A673 (cell line): ENCODE measurements around the gene ZNF212. TPM values are rescaled to one million over a fixed set of nuclear protein-coding genes. Genes with fewer than 3 reads are reported as not detected.

Source experiments
- BruUV-seq: library from RNA; stranded (reverse); fragments of 400-500 nt; replicated peaks from 2 replicates; lab custom pipeline; 2021; lab: Mats Ljungman, UMichigan
- CTCF ChIA-PET: fragments of 300-600 bp; sonication (Branson Sonifier 250); formaldehyde crosslinking; loops from one replicate; lab custom pipeline; 2022; ENCODE audit warnings: antibody characterized with exemption; lab: Charles Lee
- POLR2A ChIA-PET: fragments of 300-600 bp; sonication (Branson Sonifier 250); formaldehyde crosslinking; loops from one replicate; lab custom pipeline; 2022; ENCODE audit warnings: antibody characterized with exemption; ENCODE audit not compliant: low non-redundant PET; lab: Charles Lee
- DNase-seq: peaks from one replicate; pipeline ENCODE4 v3.0.0-alpha.2; 2015; ENCODE audit warnings: low spot score
- H3K27ac ChIP-seq: fragments of 200-600 bp; sonication (generic); 2 replicates; pipeline ENCODE4 v1.5.1; 2016; ENCODE audit warnings: mixed run types, low read depth, mild to moderate bottlenecking, mixed read lengths, antibody characterized with exemption, low read length; ENCODE audit not compliant: poor library complexity, severe bottlenecking
- H3K27me3 ChIP-seq: fragments of 200-600 bp; sonication (generic); replicated peaks from 2 replicates; pipeline ENCODE4 v1.6.1; 2017; ENCODE audit warnings: mixed run types, low read depth, mild to moderate bottlenecking, mixed read lengths, antibody characterized with exemption, low read length; ENCODE audit not compliant: insufficient read depth, poor library complexity
- H3K36me3 ChIP-seq: fragments of 200-600 bp; sonication (generic); 2 replicates; pipeline ENCODE4 v1.6.1; 2016; ENCODE audit warnings: mixed run types, mild to moderate bottlenecking, mixed read lengths, antibody characterized with exemption, low read length; ENCODE audit not compliant: insufficient read depth, poor library complexity, severe bottlenecking
- H3K4me1 ChIP-seq: fragments of 200-600 bp; sonication (generic); 2 replicates; pipeline ENCODE4 v1.6.1; 2017; ENCODE audit warnings: mixed run types, mild to moderate bottlenecking, mixed read lengths, antibody characterized with exemption, low read length; ENCODE audit not compliant: insufficient read depth, poor library complexity, severe bottlenecking
- H3K4me3 ChIP-seq: fragments of 200-600 bp; sonication (generic); 2 replicates; pipeline ENCODE4 v1.5.1; 2016; ENCODE audit warnings: low read depth, mixed run types, mild to moderate bottlenecking, mixed read lengths, low read length; ENCODE audit not compliant: poor library complexity, severe bottlenecking
- H3K9me3 ChIP-seq: fragments of 200-600 bp; sonication (generic); 2 replicates; pipeline ENCODE4 v1.6.1; 2016; ENCODE audit warnings: mixed run types, low read depth, mild to moderate bottlenecking, mixed read lengths, antibody characterized with exemption, low read length; ENCODE audit not compliant: poor library complexity, severe bottlenecking
- EZH2 ChIP-seq: fragments of 200-600 bp; sonication (generic); IDR thresholded peaks from 2 replicates; pipeline ENCODE4 v1.6.1; 2017; ENCODE audit warnings: borderline replicate concordance, low read depth, mild to moderate bottlenecking, mixed read lengths, antibody characterized with exemption, low read length; ENCODE audit not compliant: poor library complexity, severe bottlenecking
- intact Hi-C: fragments of 100-400 bp; cut with micrococcal nuclease; formaldehyde crosslinking; loops from one replicate; pipeline ENCODE4 v1.10.0; 2022; ENCODE audit not compliant: unreplicated experiment
- total RNA-seq: library from RNA; stranded (reverse); gene quantifications from 2 replicates; pipeline ENCODE4 v1.2.3, GENCODE V29; 2021
- TF ChIP-seq, protein P1 (sequence below): fragments of 300-800, 200-600 bp; sonication (generic); conservative IDR thresholded peaks from 2 replicates; pipeline ENCODE4 v1.5.1; 2017; ENCODE audit warnings: low read depth, mild to moderate bottlenecking, antibody characterized with exemption, low read length, moderate library complexity, mixed read lengths

The ZNF212 gene
- total RNA-seq, 1 experiment from 2014 or later: 12.3 TPM

DNA sequence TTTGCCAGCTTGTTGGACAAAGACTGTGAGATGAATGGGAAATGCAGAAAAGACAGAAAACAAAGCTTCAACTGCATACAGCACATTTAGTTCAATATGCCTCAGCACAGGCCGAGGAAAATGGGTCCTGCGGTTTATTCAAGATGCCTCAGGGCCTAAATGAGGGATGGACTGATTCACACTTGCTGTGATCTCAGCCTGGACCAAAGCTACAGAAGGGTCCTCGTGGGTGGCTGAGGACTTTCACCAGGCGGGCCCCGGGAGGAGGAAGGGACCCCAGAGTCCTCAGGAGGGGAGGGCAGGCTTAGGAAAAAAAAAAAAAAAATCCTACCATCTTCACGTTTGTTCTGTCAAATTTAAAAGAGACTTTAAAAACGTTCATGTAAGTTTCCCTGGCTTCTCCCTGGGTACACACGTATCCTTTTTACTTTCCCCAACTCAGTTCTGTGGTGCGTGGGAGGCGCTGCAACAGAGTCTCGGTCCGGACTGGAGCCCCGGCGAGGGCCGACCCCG lies 21.9 kb downstream of the ZNF212 start:
- peak overlapping the region; percentile 59 for H3K4me3 ChIP-seq
- peaks cover 3% of the 10 kb centered on the region for H3K36me3 ChIP-seq
- intact Hi-C loops: loop anchor here (10.0 kb wide), 1 partner anchor 363 kb away; no protein-coding TSS in a partner anchor
- TF ChIP-seq, protein P1, sequence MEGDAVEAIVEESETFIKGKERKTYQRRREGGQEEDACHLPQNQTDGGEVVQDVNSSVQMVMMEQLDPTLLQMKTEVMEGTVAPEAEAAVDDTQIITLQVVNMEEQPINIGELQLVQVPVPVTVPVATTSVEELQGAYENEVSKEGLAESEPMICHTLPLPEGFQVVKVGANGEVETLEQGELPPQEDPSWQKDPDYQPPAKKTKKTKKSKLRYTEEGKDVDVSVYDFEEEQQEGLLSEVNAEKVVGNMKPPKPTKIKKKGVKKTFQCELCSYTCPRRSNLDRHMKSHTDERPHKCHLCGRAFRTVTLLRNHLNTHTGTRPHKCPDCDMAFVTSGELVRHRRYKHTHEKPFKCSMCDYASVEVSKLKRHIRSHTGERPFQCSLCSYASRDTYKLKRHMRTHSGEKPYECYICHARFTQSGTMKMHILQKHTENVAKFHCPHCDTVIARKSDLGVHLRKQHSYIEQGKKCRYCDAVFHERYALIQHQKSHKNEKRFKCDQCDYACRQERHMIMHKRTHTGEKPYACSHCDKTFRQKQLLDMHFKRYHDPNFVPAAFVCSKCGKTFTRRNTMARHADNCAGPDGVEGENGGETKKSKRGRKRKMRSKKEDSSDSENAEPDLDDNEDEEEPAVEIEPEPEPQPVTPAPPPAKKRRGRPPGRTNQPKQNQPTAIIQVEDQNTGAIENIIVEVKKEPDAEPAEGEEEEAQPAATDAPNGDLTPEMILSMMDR: no peak
- no peak for TF ChIP-seq EZH2
- H3K27me3 ChIP-seq: no peaks in the 10 kb centered on the region
- H3K4me1 ChIP-seq: no peaks in the 10 kb centered on the region
- no peaks in the 10 kb centered on the region for H3K9me3 ChIP-seq
- ChIA-PET CTCF (interaction anchor here (0.7 to 1.3 kb wide), 5 partner anchors 9 to 389 kb away, joined by 4 to 6 read pairs (median 4); partner anchors contain the start of genes ZNF282 and ZNF777), POLR2A (interaction anchor here (0.6 kb wide), 1 partner anchor 426 kb away, joined by 5 read pairs; no protein-coding TSS in a partner anchor)
- peak overlapping the region; percentile 83 for H3K27ac ChIP-seq
- BruUV-seq: no TSS peak
- peak; percentile 18 for DNase-seq

DNA sequence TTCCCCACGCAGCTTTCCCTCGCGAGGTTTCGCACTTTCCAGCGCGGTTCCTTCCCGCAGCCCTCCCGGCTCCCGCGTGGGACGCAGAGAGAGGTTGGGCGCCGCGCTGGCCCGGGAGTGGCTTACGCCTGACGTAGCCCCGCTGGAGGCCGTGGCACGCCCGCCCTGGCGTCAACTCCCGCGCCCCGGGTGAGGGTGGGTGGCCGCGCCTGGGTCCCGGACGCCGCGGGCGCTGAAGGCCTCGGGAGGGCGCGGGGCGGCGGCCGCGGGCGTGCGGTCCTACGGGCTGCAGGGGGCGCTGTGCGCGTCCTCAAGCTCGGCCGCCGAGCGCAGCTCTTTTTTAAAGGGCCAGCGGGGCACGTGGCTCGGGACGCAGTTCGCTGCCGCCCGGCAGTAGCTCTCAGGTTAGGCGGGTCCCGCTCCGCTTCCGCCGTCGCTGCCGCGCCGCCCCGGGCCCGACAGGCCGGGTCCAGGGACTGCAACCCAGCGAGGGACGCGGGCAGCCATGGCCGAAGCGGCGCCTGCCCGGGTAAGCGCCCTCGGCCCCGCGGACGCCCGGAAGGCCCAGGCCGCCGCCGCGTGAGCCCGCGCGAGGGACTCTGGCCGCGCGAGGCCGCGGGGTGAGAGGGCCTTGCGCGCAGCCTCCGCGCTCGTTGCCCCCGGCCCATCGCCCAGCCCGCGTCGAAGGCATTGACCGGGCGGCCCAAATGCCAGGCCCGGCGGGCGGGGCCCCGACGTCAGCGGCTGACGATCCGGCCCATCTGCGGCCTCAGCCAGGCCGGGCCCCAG lies 22.6 kb downstream of the ZNF212 start, which contains the start of gene ZNF783:
Gene ZNF783 (plus strand): TSS at position 368 of the 789 bp plus-strand sequence. CDS start 138 bp downstream, at position 506.
- DNase-seq: peak; percentile 91
- no TSS peak for BruUV-seq
- Histone ChIP-seq H3K4me1 (no peaks in the 10 kb centered on the region), H3K27ac (peak within 1 kb of the TSS; percentile 83), H3K36me3 (peaks cover 7% of the 10 kb centered on the region), H3K9me3 (no peaks in the 10 kb centered on the region), H3K4me3 (peak within 1 kb of the TSS; percentile 59), H3K27me3 (no peaks in the 10 kb centered on the region)
- CTCF ChIA-PET: interaction anchor here (0.7 to 1.3 kb wide), 3 partner anchors 22 to 199 kb away, joined by 4 to 6 read pairs (median 4); partner anchors contain the start of genes ZNF282 and ZNF777
- TF ChIP-seq EZH2: no peak
- TF ChIP-seq, protein P1: peak; percentile 57
- POLR2A ChIA-PET: interaction anchor here (0.6 kb wide), 1 partner anchor 426 kb away, joined by 5 read pairs; no protein-coding TSS in a partner anchor
- intact Hi-C loops: loop anchor here (10.0 kb wide), 1 partner anchor 363 kb away; no protein-coding TSS in a partner anchor

DNA sequence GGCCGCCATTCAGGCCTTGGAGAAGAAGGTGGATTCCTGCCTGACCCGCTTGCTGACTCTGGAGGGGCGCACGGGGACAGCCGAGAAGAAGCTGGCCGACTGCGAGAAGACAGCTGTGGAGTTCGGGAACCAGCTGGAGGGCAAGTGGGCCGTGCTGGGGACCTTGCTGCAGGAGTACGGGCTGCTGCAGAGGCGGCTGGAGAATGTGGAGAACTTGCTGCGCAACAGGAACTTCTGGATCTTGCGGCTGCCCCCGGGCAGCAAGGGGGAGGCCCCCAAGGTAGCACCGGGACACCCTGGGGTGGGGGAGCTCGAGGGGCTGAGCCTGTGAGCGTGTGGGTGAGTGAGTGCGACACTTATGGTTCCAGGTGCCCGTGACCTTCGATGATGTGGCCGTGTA lies 27.0 kb downstream of the ZNF212 start:
- POLR2A ChIA-PET: no interaction called here
- no TSS peak for BruUV-seq
- Histone ChIP-seq H3K36me3 (peaks cover 14% of the 10 kb centered on the region), H3K27ac (no peak overlapping the region), H3K9me3 (no peaks in the 10 kb centered on the region), H3K4me1 (no peaks in the 10 kb centered on the region), H3K4me3 (no peak overlapping the region), H3K27me3 (no peaks in the 10 kb centered on the region)
- no peak for TF ChIP-seq EZH2
- TF ChIP-seq, protein P1: no peak
- no peak for DNase-seq
- CTCF ChIA-PET: no interaction called here
- intact Hi-C loops: loop anchor here (10.0 kb wide), 1 partner anchor 358 kb away; no protein-coding TSS in a partner anchor
